T-helper 9 cell (primary cell): Measurements from ENCODE around the gene MYOZ3.

Experiments
- DNase-seq: peaks from one replicate; pipeline ENCODE4 v3.0.0-alpha.2; 2020
- total RNA-seq, 2 donors: gene quantifications; one replicate each; lab custom pipeline; 2026; lab: John Stamatoyannopoulos, UW

The MYOZ3 gene, protein sequence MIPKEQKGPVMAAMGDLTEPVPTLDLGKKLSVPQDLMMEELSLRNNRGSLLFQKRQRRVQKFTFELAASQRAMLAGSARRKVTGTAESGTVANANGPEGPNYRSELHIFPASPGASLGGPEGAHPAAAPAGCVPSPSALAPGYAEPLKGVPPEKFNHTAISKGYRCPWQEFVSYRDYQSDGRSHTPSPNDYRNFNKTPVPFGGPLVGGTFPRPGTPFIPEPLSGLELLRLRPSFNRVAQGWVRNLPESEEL
- 0 reads per million in 2 donors for total RNA-seq

DNA sequence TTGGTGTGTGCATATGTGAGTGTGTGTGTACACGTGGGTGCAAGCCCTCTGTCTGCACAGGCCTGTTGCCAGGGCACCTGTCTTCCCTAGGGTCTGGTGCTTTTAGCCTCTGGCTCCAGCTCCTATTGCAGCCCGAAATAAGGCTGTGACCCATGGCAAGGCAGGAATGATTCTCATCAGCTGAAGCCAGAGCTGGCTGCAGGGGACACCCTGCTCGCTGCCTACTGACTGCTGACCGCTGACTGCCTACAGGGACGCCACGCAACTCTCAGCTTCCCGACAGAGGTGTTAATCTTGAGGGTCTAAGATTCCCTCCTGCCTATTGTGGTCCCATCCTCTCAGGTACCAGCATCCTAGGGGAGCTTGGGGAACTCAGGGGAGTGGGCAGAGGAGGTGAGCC lies at the start of gene MYOZ3:
Gene MYOZ3 (plus strand): TSS at position 166 of the 400 bp plus-strand sequence. CDS start 1,691 bp downstream, outside the sequence.
- DNase-seq: no peak

- DNase-seq: no peak
Measured at GRCh38 chr5:150612405-150612804, 48.6 kb upstream of the MYOZ3 start.

GRCh38 chr5:150612905-150613670 lies 48.0 kb upstream of the MYOZ3 start:
- DNase-seq: no peak

DNA sequence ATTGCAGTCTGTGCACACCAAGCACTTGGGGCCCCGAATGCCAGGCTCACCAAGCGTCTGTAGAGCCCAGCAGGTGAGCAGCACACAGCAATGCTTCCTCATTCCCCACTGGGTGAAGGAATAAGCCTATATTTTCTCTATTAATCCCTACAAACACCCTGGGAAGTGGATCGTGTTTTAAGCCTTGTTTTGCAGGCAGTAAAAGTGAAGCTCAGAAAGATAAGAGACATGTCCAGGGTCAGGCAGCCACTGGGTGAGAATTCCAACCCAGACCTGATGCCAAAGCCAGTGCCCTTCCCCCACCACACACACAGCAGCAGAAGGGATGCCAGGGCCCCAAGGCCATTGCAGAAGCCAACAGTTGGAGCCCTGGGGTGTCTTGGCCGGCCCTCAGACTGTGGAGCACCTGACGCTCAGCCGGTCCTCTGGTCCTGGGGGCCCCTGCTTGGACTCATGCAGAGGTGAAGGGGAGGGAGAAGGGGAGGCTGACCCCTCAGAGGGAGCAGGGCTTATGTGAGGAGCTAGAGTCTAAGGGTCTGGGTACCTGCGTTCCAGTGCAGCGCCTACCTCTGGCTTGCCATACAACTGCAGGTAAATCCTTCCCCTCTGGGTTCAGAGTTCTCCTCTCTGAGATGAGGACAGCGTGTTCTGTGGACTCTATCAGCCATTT lies 46.9 kb upstream of the MYOZ3 start:
- no peak for DNase-seq

GRCh38 chr5:150614661-150615060 lies 46.4 kb upstream of the MYOZ3 start:
- DNase-seq: no peak

DNA sequence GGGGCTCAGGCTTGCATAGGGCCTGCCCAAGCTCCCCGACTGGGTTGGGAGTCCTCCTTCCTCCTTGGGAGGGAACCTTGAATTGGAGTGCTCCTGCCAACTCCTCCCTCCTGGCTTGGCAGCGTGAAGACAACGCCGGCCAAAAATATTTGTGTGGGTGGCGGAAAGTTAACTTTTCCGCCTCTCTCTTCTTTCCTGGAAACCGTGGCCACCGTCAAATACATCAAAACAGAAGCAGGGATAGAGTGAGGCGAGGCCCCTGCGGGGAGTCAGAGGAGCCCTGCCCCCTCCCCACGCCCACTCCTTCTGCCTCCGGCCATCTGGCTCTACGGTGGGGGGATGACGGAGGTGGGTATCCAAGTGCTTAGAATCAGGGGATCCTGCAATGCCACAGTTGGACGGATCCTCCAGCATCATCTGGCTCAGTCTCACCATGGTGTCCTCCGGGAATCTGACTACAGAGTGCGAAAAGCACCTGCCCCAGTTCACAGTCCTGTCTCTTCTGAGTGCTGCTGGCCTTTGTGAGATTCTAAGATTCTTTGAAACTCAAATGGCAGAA lies 45.8 kb upstream of the MYOZ3 start:
- DNase-seq: no peak

DNA sequence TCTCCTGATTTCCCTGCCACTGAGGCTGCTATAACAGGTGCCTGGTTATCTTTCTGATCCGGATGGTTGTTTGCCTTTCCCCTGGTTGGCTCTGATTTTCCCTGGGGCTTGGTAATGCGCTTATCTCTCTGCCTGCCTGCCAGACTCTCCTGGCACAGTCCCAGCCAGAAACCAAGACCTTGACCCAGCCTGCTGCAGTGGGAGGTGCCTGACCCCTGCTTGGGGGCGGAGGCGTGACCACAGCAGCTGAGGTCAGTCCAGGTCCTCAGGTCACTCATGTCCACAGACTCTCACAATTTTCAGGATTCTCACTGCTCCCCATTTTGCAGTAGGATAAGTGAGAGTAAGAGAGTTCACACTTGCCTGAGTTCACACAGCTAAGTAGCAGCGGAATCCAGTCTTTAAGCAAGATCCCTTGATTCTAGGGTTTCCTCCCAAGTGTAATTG lies 45.0 kb upstream of the MYOZ3 start:
- no peak for DNase-seq

DNA sequence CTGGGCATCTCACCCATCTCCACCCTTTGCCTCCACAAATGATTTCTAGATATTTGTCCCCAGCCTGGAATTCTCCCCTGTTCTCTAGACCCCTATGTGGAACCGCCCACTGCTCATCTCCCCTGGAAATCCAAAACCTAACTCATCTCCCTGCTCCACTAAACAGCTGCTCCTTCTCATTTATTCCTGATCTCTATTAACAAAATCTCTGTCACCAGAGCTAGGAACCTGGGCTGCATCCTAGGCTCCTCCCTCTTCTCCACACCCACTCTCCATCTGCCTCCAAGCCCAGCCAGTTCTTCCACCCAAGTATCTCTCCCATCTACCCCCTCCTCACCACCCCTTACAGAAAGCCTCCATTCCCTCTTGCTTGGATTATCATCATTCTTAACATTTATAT lies 44.5 kb upstream of the MYOZ3 start:
- no peak for DNase-seq

DNA sequence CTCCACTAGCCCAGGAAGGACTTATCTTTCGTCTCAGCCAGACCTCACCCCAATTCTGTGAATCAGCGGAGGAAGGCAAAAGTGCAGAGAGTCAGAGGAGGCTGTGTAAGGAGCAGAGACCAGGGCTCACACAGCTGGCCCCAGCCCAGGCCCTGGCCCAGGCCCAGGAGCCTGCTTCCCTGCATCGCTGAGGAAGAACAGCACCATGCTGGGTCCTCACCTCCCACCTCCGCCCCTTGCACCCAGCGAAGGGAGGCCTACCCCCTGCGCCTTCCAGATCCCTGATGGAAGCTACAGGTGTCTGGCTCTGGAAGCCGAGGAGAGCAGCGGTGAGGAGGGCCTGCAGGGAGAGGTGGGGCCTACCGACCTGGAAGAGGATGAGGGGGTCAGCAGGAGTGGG lies 42.9 kb upstream of the MYOZ3 start:
- no peak for DNase-seq

GRCh38 chr5:150618588-150619281 lies 42.3 kb upstream of the MYOZ3 start:
- DNase-seq: no peak

DNA sequence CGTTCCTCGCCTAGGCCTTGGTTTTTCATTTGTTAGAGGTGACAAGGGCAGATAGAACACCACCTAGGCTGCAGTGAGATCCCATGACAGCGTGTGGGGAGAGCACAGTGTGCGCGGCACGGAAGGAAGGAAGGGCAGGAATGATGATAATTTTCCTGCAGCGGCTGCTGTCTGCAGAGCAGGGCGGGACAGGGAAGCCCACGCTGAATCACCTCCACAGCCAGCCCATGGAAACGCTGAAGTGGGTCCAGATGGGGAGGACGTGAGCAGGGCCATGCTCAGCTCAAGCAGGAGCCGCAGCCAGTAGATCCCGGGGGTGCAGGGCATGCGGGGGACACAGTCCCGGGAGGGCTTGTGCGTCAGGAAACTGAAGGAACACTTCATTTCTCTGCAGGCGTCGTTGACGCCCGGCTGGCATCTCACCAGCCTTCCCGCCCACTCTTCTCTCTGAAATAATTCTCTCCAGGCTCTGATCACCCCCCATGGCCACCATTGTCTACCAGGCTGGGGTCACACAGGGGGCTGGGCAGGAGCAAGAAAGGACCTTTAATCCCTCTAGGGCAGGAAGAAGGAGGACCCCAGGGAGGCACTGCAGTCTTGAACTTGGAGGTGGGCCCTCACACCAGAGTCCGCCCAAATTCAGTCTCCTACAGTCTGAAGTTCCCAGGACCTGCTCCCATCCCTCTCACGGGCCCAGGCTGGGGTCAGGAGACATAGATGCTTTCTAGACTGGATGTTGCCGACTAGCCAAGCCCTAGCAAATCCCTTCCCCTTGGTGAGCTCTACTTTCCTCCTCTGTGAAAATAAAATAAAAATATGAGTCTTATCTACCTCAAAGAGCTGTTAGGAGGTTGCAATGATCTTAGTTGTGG lies 41.5 kb upstream of the MYOZ3 start:
- DNase-seq: no peak

DNA sequence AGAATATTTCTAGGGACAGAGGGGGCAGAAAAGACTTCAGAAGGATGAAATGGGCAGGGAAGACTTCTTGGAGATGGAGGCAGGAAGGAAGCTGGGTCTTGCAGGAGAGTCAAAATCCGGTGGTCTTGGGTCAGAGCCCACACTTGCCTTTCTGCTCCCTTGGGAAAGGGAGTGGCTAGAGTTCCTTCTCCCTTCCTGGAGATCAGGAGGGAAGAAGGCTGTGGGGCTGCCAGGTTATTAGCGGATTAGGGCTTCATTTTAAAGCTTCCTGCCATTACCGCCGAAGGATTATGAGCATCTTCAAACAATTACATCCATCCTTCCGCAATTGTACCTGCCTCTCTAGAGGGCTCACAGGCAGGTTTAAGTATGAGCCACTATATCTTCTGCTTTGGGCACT lies 39.8 kb upstream of the MYOZ3 start:
- DNase-seq: no peak

DNA sequence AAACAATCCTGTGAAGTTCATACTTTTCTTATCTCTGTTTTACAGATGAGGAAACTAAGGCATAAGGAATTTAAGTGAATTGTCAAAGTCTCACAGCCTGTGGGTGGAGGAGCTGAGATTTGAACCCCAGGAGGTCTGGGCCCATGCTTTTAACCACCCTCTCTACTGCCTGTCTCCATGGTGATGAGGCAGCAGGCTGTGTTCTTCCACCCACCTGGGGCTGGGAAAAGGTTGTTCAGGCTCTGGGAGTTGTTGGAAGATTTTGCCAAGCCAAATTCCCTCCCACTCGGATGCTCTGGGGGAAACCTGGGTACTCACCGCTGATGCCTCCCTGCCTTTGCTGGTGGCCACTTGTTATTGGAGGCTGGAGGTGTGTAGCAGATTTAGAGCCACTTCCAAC lies 38.9 kb upstream of the MYOZ3 start:
- no peak for DNase-seq

DNA sequence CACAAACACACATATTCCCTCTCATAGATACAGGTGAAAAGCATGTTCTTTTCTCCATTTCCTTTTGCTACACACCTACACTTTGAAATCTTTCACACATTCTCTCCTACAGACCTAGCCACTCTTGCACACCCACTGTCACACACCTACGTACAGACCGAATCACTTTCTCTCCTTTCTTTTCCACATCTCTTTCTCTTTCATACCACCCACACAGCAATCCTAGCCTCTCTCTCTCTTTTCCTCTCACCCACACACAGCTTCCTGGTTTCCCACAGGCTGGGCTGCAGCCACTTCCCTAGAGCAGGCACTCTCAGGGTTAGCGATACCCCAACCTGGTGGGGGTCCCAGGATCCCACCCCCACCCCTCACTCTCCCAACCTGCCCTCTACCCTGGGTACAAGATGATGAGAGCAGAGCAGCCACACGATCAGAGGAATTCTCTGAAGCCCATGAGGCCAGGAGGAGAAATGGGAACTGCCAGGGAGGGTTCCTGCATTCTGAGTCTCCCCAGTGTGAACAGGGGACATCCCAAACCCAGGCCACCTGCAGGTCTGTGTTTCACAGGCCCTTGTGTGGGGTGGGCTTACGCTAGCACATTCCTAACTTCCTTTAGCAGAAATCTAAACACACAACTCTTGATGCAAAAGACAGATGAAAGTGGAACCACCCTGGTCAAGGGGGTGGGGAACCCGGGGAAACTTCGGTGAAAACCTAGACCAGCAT lies 37.7 kb upstream of the MYOZ3 start:
- DNase-seq: no peak

DNA sequence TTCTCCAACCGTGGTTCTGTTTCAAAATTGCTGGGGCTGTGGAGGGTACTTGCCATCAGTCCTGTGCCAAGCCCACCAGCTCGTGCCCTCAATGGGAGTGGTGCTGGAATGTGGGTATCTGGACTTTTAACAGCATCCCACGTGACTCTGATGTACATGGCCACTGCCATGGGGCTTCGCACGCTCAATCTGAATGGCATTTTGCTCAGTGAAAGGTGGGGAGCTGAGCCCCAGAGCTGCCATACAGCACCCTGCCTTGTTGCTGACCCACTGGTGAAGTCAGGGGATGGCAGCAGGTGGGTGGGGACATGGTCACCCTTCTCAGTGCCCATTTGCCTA lies 37.2 kb upstream of the MYOZ3 start:
- DNase-seq: no peak

GRCh38 chr5:150624334-150625163 lies 36.5 kb upstream of the MYOZ3 start:
- peak; percentile 19 for DNase-seq

GRCh38 chr5:150625164-150625535 lies 35.9 kb upstream of the MYOZ3 start:
- no peak for DNase-seq

DNA sequence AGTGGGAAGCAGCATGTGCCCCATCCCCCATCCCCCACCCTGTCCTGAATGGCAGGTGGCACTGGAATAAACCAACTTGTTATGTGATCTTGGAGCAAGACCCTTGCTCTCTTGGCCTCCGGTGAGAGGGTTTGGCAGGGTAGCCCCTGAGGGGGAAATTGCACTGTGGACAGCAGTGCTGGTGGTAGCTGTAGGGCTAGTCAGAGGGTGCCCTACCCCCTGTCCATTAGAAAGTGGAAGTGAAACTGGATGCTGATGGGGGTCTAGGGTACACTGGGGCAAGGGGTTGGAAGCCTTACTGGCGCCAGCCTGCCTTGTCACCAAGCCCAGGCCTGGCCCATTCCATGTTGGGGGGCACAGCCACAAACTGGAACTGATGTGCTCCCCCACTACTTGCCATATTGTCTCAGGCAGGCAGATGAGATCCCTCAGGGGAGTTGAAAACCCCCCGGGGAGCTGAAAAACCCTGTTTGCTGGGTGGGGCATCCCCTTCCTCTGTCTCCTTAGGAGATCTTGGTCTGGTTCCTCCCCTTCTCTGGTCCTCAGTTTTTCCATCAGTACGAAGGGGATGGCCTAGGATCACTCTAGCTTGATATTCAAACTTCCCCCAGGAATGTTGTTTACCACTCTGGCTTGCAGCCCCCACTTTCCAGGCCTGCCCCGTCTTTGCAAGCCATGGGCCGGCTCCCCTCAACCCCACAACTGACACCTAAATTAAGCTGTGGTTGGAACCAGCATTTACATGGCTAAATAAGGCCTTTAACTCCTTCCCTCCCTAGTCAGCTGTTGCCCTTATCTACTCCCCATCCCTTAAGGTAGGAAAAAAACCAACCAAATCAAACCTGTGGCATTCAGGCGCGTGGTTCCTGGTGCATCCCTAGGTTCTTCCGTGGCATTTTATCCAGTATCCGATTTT lies 35.0 kb upstream of the MYOZ3 start:
- DNase-seq: no peak

GRCh38 chr5:150626853-150627276 lies 34.2 kb upstream of the MYOZ3 start:
- DNase-seq: no peak
